Measurements from ENCODE around the gene ZNF554.
A peak's percentile ranks its signal among the peaks of the same experiment; 100 is the strongest.

Gene ZNF554

DNA sequence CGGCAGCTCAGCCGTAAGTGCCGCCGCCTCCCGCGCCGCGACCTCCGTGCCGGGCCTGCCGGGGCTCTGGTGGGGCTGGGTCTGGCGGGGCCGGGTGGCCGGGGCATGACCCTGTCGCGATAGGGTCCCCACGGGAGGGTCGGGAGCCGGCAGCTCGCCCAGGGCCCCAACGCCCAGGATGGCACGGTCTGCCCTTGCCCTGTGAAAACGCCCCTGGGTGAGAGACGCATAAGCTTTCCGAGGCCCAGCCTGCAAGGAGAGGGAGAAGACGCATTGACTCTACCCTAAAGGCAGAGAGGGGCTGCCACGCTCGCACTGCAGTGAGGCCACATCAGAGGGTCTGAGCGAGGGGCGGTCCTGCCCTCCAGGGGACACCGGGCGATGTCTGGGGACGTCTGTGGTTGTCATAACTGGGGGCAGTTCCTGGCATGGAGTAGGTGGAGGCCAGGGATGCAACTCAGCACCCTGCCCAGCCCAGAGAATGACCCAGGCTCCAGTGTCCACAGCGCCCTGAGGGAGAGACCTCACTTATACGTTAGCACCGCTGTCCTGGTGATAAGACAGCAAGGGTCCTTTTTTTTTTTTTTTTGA lies 539 bp downstream of the ZNF554 start:
- intact Hi-C loops (cut with DNase I), result loop anchor here (5.0 kb wide), 1 partner anchor 33 kb away; the partner anchor contains the start of gene THOP1
- peak in 3 of 10 donors; percentile 21 to 86 (median 82) for DNase-seq

DNA sequence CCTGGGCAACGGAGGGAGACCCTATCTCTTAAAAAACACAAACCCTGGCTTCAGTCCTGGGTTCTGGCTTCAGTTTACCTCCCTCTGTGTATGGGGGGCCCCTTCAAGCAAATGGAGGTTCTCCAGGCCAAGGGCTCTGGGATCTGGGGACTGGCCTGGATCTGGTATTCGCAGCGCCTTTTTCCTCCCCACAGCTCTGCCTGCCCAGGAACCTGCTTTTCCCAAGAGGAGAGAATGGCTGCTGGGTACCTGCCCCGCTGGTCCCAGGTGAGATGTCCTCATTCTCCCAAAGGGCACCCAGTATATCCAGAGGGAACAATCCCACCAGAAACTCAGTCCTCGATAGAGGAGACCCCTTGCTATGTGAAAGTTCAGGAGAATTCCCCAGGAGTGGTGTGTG lies 3.2 kb downstream of the ZNF554 start:
- intact Hi-C loops (cut with DNase I), result loop anchor here (5.0 kb wide), 1 partner anchor 36 kb away; the partner anchor contains the start of gene THOP1
- DNase-seq, result peak in 2 of 10 donors; percentile 61 to 66

DNA sequence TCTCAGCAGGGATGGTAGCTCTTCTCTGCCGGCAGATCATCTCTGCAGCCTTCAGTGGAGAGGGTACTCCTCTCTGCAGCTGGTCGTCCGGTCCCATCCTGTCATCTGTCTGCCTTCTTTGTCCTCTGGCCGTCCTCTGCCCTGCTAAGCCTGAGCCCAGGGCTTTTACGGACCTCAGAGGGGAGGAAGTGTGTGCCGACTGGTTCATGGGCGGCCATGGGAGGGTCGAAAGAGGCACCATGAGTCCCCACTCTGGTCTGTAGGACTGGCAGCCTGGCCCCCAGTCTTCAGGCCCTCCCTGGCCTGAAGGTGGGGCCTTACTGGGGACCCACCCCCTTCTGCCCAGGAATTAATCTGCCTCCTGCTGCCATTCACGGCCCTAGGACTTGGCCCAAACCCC lies 4.0 kb downstream of the ZNF554 start:
- intact Hi-C loops (cut with DNase I), result loop anchor here (5.0 kb wide), 1 partner anchor 36 kb away; the partner anchor contains the start of gene THOP1
- peak in 3 of 10 donors; percentile 20 to 67 (median 43) for DNase-seq

DNA sequence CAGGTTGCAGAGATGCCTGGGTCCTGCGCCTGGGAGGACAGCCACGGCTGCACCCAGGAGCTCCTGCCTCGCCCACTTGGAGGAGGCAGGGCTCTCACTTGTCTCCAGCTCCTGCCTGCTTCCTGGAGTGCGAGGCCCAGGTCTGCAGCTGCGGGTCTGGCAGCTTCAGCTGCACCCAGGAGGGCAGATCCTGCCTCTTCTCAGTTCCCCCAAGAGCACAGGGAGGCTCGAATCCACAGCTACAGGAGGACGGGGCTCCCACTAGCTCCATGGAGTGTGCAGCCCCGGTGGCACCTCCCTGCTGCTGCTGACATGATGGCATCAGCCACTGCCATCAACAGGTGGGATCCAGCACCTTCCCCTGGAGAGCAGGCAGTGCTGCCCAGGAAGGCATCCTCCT lies 4.5 kb downstream of the ZNF554 start:
- DNase-seq, result peak in 2 of 10 donors; percentile 32 to 58
- intact Hi-C loops (cut with DNase I), result loop anchor here (5.0 kb wide), 1 partner anchor 37 kb away; the partner anchor contains the start of gene THOP1

DNA sequence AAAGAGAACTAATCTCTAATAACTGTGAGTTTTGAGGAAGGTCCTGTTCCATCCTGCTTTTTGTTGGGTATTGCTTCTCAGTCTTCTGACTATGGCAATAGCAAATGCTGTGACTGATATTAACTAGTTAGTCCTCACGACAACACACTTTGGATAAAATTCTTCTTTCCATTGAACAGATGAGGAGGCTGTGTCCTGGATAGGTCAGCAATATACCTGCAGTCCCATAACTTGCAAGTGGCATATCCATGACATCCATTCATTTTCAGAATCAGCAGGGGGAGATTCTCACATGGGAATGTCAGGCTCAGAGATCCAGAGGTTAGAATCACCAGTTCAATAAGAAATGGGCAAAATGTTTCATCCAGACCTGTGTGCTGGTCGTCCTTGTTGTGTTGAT lies 7.4 kb downstream of the ZNF554 start:
- DNase-seq, result no peak
- intact Hi-C loops (cut with DNase I), result no loop called here

DNA sequence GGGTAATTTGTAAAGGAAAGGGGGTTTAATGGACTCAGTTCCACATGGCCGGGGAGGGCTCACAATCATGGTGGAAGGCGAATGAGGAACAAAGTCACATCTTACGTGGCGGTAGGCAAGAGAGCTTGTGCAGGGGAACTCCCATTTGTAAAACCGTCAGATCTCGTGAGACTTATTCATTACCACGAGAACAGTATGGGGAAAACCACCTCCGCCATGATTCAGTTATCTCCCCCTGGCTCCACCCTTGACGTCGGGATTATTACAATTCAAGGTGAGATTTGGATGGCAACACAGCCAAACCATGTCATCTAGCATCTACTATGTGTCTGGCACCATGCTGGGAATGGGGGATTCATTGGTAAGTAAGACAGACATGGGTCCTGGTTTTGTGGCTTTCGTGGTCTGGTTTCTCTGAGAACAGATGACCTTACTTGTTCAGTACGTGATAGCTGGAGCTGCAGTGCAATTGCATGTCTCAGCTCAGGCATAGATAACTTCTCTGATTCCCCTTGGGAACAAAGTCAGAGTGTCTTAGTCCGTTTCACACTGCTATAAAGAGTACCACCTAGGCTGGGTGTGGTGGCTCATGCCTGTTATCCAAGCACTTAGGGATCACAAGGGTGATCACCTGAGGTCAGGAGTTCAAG lies 8.3 kb downstream of the ZNF554 start:
- DNase-seq, result peak in 1 of 10 donors; percentile 22
- intact Hi-C loops (cut with DNase I), result no loop called here

DNA sequence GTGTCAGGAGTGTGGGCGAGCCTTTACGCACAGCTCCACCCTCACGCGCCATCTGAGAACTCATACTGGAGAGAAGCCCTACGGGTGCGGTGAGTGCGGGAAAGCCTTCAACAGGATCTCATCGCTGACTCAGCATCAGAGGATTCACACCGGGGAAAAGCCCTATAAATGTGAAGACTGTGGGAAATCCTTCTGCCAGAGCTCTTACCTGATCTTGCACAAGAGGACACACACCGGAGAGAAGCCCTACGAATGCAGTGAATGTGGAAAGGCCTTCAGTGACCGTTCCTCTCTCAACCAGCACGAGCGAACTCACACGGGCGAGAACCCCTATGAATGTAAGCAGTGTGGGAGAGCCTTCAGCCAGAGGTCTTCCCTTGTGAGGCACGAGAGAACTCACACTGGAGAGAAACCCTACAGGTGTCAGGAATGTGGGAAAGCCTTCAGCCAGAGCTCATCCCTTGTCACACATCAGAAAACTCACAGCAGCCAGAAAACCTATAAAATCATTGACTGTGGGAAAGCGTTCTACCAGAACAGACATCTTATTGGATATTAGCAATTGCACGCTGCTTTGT lies 14.7 kb downstream of the ZNF554 start:
- peak in 1 of 10 donors; percentile 17 for DNase-seq
- intact Hi-C loops (cut with DNase I), result no loop called here

DNA sequence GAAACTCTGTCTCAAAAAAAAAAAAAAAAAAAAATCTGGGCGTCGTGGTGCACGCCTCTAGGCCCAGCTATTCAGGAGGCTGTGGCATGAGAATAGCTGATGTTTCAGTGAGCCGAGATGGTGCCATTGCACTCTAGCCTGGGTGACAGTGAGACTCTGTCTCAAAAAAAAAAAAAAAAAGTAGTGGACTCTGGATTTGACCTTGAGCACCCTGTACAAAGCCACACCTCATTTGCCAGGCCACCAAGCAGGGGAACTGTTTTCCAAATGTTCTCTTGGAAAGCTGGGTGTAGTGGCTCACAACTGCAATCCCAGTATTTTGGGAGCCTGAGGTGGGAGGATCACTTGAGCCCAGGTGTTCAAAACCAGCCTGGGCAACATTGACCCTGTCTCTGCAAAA lies 17.8 kb downstream of the ZNF554 start:
- DNase-seq, result no peak
- intact Hi-C loops (cut with DNase I), result no loop called here

DNA sequence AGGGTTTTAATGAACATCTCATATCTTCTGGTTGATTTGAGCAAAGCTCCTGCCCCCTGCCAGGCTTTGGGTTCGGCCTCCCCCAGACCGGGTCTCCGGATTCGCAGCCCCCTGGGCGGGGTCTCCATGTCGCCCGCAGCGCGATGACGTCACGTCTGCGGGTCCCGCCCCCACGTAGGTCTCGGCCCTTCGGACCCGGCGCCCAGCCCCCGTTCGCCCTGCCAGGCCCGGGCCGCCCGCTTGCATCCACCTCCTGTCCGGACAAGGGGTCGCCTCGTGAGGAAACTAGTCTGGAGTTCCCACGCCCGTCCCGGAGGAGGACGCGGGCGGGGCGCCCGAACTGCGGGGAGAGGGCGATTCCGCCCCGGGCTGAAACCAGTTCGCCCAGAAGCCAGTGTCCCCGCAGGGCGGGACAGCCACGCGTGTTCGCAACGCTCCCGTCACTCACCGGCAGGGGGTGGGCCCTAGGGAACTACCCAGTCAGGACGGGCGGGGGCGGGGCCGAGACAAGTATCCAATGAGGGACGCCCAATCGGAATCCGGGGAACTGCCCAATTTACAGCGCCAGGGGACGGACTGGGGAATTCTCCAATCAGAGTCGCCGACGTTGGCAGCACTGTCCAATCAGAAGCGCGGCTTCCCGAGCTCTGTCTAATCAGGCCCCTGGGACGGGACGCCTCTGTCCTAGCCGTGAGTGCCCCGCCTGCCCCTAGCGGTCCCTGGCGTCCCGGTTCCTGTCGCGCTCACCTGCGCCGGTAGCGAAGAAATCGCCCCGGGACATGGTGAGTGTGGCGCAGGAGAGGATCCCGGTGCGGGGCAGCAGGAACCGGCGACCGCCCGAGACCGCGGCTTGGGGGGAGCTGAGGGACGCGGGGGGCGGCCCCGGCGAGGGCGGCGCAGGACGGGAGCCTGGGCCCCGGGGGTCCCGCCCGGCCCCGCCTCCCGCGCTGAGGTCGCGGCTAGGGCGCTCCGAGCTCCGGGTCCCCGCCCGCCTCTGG lies 21.4 kb downstream of the ZNF554 start, which contains the start of gene ZNF555:
Gene ZNF555, plus strand, starts transcription at position 682 of the 998 bp plus-strand sequence. Its CDS starts 98 bp downstream, at position 780.
- intact Hi-C loops (cut with DNase I), result no loop called here
- peak; percentile 99 to 100 (median 100) for DNase-seq

DNA sequence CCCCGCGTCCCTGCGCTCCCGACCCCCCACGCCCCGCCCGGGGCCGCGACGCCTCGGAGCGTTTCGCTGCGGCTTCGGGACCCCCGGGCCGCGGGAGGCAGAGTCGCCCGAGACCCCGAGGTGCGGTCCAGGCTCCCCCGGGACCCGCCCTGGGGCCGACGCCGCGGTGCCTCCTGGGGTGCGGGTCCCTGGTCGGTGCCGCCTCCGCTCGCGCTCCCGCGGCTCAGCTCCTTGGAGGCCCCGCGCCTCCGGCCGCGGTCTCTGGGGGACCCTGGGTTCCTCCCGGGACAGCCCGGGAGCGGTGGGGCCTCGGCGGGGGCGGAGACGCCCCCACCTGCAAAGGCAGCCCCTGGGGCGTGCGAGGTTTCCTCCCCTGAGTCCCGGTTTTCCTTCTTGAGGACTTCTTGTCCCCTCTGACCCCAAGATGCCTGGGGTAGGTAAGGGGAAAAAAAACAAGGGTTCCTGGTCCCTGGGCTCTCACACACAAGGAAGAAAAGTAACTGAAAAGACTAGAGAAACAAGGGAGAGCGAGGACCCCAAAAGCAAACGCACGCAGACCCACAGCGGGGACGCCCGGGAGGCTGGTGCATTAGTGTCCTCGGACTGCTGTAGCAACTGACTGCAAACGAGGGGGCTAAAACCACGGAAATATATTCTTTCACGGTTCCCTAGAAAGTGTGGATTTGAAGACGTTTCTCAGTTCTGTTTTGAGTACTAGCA lies 22.3 kb downstream of the ZNF554 start:
- intact Hi-C loops (cut with DNase I), result no loop called here
- peak in 2 of 10 donors; percentile 12 to 78 for DNase-seq

DNA sequence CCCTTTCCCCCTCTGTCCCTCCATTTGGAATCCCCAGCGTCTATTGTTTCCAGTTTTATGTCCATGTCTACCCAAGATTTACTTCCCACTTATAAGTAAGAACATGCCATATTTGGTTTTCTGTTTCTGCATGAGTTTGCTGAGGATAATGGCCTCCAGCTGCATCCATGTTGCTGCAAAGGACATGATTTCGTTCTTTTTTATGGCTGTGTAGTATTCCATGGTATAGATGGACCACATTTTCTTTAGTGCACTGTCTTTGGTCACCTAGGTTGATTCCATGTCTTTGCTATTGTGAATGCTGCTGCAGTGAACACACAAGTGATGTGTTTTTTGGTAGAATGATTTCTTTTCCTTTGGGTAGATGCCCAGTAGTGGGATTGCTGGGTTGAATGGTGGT lies 25.4 kb downstream of the ZNF554 start:
- intact Hi-C loops (cut with DNase I), result no loop called here
- no peak for DNase-seq

DNA sequence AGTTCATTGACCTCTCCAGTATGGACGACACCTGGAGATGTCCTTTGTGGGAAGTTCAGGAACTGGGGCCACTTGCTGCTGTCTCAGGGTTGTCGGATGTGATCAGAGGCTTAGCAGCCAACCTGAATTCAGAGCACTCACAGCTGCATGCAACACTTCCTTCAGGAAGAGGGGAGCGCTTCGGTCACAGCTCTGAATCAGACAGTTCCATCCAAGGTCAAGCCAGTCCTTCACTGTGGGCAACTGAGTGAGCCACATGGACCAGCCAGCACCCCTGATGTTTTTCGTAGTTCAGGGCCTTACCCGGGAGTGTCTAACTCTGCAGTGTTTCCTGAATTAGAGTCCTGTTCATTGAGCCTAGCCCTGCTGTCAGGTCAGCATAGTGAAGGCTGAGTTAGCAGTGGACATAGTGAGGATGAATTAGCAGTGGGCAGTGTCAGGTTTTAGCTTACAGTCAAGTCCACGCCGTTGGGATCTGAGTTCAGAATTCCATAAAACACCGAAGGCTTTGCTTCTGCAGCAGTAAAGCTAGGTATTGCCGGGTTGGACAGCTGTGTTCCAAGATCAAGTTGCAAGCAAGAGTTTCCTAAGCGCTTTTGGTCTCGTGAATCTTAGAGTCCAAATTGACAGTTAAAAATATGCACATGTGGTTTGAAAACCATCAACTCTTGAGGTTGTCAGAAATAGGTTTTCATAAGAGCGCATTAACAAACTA lies 26.7 kb downstream of the ZNF554 start:
- intact Hi-C loops (cut with DNase I), result no loop called here
- peak in 1 of 10 donors; percentile 22 for DNase-seq

DNA sequence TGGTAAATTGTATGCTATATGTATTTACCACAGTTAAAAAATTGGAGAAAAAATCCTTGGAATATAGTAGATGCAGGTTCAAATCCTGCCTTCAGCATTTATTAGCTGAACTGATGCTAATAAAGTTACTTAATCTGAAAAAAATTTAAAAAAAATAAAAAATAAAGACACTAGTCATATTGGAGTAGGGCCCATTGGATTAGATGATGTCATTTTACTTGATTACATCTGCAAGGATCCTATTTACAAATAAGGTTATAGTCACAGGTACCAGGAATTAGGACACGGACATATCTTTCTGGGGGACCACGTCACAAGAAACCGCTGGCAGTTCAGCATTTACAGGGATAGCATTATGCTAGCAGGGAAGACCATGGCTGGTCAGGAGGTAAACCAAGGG lies 27.8 kb downstream of the ZNF554 start:
- no peak for DNase-seq
- intact Hi-C loops (cut with DNase I), result no loop called here

DNA sequence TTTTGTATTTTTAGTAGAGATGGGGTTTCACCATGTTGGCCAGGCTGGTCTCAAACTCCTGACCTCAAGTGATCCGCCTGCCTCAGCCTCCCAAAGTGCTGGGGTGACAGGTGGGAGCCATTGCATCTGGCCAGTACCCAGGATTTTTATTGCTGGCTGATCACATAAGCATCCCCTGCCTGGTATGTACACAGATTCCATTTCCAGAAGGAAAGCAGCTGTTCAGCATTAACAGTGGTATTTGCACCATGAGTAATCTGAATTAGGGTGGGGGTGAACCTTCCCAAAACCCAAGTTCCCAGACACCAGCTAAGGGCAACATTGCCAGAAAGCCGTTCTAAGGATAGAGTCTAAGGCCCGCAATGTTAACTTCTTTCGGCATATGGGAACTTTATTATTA lies 28.9 kb downstream of the ZNF554 start:
- DNase-seq, result no peak
- intact Hi-C loops (cut with DNase I), result no loop called here

DNA sequence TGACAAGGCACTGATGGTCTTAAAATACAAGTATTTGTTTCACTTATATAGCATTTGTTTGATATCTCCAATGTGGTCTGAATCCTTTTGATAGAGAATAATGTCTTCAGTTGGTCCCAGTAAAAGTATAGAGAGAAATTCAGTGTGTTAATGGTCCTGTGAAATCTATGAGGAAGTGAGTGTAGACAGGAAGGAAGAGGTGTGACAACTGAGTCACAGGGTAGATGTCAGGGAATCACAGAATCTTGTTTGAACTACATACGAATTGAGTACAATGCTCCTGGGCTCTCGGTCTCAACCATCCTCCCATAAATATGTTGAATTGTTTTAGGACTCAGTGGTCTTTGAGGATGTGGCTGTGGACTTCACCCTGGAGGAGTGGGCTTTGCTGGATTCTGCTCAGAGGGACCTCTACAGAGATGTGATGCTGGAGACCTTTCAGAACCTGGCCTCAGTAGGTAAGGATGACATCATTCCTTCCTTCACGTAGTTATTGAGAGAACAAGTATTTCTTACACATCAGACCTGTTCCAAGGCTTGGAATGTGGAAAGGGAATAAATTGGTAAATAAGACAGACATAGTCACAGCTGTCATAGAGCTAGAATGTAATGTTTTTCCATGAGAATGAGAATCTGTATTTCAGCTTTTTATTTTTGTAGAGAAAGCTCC lies 30.7 kb downstream of the ZNF554 start:
- DNase-seq, result no peak
- intact Hi-C loops (cut with DNase I), result no loop called here

DNA sequence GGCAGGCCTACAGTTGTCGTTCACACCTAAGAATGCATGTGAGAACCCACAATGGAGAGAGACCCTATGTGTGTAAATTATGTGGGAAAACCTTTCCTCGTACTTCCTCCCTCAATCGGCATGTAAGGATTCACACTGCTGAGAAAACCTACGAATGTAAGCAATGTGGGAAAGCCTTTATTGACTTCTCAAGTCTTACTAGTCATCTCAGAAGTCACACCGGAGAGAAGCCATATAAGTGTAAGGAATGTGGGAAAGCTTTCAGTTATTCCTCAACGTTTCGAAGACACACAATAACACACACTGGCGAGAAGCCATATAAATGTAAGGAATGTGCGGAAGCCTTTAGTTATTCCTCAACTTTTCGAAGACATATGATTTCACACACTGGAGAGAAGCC lies 32.9 kb downstream of the ZNF554 start:
- no peak for DNase-seq
- intact Hi-C loops (cut with DNase I), result no loop called here

DNA sequence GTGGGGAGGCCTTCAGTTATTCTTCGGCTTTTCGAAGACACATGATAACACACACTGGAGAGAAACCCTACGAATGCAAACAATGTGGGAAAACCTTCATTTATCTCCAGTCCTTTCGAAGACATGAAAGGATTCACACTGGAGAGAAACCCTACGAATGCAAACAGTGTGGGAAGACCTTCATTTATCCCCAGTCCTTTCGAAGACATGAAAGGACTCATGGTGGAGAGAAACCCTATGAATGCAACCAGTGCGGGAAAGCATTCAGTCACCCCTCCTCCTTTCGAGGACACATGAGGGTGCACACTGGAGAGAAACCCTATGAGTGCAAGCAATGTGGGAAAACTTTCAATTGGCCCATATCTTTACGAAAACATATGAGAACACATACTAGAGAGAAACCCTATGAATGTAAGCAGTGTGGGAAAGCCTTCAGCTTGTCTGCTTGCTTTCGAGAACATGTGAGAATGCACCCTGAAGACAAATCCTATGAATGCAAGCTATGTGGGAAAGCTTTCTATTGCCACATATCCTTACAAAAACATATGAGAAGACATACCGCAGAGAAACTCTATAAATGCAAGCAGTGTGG lies 33.4 kb downstream of the ZNF554 start:
- DNase-seq, result peak in 1 of 10 donors; percentile 9
- intact Hi-C loops (cut with DNase I), result no loop called here

DNA sequence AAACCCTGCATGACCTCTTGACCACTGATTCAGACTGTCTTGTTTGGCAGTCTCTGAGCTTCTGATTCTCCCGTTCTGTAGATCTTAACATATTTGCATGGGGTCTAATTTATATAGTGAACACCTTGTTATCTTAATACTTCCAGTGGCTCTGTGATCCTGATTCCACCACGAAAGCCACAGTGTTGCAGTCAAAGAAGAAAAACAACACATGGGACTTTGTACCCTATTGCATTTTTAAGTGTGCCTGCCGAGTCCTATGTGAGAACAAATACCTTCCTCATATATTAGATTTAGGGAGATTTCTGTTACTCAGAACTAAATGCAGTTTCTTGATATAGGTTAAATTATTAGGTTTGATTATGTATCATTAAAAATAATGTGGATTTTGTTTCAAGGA lies 35.2 kb downstream of the ZNF554 start:
- intact Hi-C loops (cut with DNase I), result no loop called here
- DNase-seq, result no peak
